Psoas muscle (tissue), 8 donors: ENCODE measurements around the gene SHC3. TPM values are rescaled to one million over a fixed set of nuclear protein-coding genes. Genes with fewer than 3 reads are reported as not detected.

Experiments
- ATAC-seq, 4 donors: fragments of 200-7000 bp; cut with Tn5 transposase; one replicate each; pipeline ENCODE4 v1.9.1; 2020; ENCODE audit warnings: moderate library complexity in 3 of 4, mild to moderate bottlenecking in 2 of 4
- DNase-seq, 2 donors: peaks; one replicate each; pipeline ENCODE4 v3.0.0-alpha.2; 2020
- H3K27ac ChIP-seq: fragments of 200-600 bp; one replicate; pipeline ENCODE4 v1.8.0; 2022
- H3K27me3 ChIP-seq, 3 donors: fragments of 200-600 bp in 1 of 3; one replicate each; pipeline versions ENCODE4 v1.6.1 to v1.8.0; 2013 to 2022; ENCODE audit warnings: low read length in 2 of 3, mild to moderate bottlenecking in 2 of 3, moderate library complexity in 1 of 3; ENCODE audit not compliant: insufficient read depth in 3 of 3
- H3K36me3 ChIP-seq, 2 donors: fragments of 200-600 bp in 1 of 2; one replicate each; pipeline versions ENCODE4 v1.6.1 to v1.8.0; 2013 to 2022; ENCODE audit warnings: low read depth in 1 of 2, mild to moderate bottlenecking in 1 of 2, moderate library complexity in 1 of 2; ENCODE audit not compliant: insufficient read depth in 1 of 2
- H3K4me1 ChIP-seq: fragments of 200-600 bp; one replicate; pipeline ENCODE4 v1.8.0; 2022
- H3K4me3 ChIP-seq: fragments of 200-600 bp; one replicate; pipeline ENCODE4 v1.8.0; 2022; ENCODE audit warnings: mild to moderate bottlenecking
- H3K9me3 ChIP-seq: fragments of 200-600 bp; one replicate; pipeline ENCODE4 v1.8.0; 2022
- CTCF ChIP-seq: fragments of 200-600 bp; IDR thresholded peaks from one replicate; pipeline ENCODE4 v1.8.0; 2022; ENCODE audit warnings: antibody characterized with exemption
- WGBS, 3 donors: extraction: QIAGEN DNeasy Blood & Tissue Kit; methylation state at CpG; one replicate each; pipeline versions ENCODE4 v1.1.6 to v1.1.7; 2013; 5-methylcytosine and 5-hydroxymethylcytosine counted together
- intact Hi-C, 2 donors: fragments of 100-400 bp; cut with DNase I; formaldehyde crosslinking; loops; one replicate each; pipeline versions ENCODE4 v1.11.0 to v1.14.2; 2022
- polyA plus RNA-seq, 3 donors: library from polyadenylated mRNA; stranded (reverse); fragments of 200-250 nt; gene quantifications; one replicate each; pipeline ENCODE4 v1.2.3, GENCODE V29; 2013
- total RNA-seq, 4 donors: library from RNA; stranded (reverse); fragmentation: NEBNext Ultra II Directional in 2 of 4; extraction: Animal tissue kit (Norgen Biotek cat#: 25700) in 2 of 4; gene quantifications; one replicate each; pipeline versions ENCODE4 v1.2.1 to v1.2.4, GENCODE V29; 2021 to 2023
- donor health status: healthy with polysubstance abuse.
- donor health status: DM: no; HTN: no; CAD: no; lungs with moderate emphysema.
- donor health status: Bipolar disorder and iron deficiency.
- donor health status: healthy.
- donor health status: DM: yes; HTN: yes; CAD: no.
- donor health status: DM: no; HTN: no; CAD: no.
- donor health status: DM: no; HTN: no; CAD: no.
- donor health status: DM: yes; HTN: yes; CAD: no.

SHC3 gene
- total and polyA plus RNA-seq, 7 donors = 0.04 to 0.71 (median 0.20) TPM

- no peak for ATAC-seq
- no peak for DNase-seq
- H3K9me3 ChIP-seq = no peaks in the 10 kb centered on the region
- TF ChIP-seq CTCF = no peak
- intact Hi-C loops = no loop called here
- H3K4me1 ChIP-seq = no peaks in the 10 kb centered on the region
- no peak overlapping the region for H3K4me3 ChIP-seq
- H3K36me3 ChIP-seq = no peaks in the 10 kb centered on the region
- WGBS, 3 donors = 92% methylated on average over 4 of the region's 4 CpGs
- no peak overlapping the region for H3K27ac ChIP-seq
- no peaks in the 10 kb centered on the region for H3K27me3 ChIP-seq
Observed at GRCh38 chr9:89224633-89225032, 46.0 kb upstream of the SHC3 start.

GRCh38 chr9:89223396-89223977 lies 44.9 kb upstream of the SHC3 start:
- 84 to 89% (median 84%) methylated on average over 5 of the region's 5 CpGs for WGBS, 3 donors
- Histone ChIP-seq H3K4me3 (no peak overlapping the region), H3K27me3 (no peaks in the 10 kb centered on the region), H3K4me1 (no peaks in the 10 kb centered on the region), H3K36me3 (no peaks in the 10 kb centered on the region), H3K9me3 (no peaks in the 10 kb centered on the region), H3K27ac (no peak overlapping the region)
- no peak for TF ChIP-seq CTCF
- intact Hi-C loops = no loop called here
- DNase-seq = no peak
- ATAC-seq = no peak

- H3K9me3 ChIP-seq = no peaks in the 10 kb centered on the region
- ATAC-seq (no peak), DNase-seq (no peak)
- H3K27ac ChIP-seq = no peak overlapping the region
- H3K4me1 ChIP-seq = no peaks in the 10 kb centered on the region
- no peak for TF ChIP-seq CTCF
- no peak overlapping the region for H3K4me3 ChIP-seq
- H3K27me3 ChIP-seq = no peaks in the 10 kb centered on the region
- H3K36me3 ChIP-seq = no peaks in the 10 kb centered on the region
- 84 to 85% (median 84%) methylated on average over 5 of the region's 5 CpGs for WGBS, 3 donors
- intact Hi-C loops = no loop called here
Observed at GRCh38 chr9:89219637-89220036, 41.0 kb upstream of the SHC3 start.

- H3K4me1 ChIP-seq = no peaks in the 10 kb centered on the region
- 57 to 65% (median 60%) methylated on average over 11 of the region's 11 CpGs for WGBS, 3 donors
- H3K9me3 ChIP-seq = no peaks in the 10 kb centered on the region
- H3K27ac ChIP-seq = no peak overlapping the region
- no peak for DNase-seq
- no peak for ATAC-seq
- no peaks in the 10 kb centered on the region for H3K27me3 ChIP-seq
- H3K4me3 ChIP-seq = no peak overlapping the region
- H3K36me3 ChIP-seq = no peaks in the 10 kb centered on the region
- TF ChIP-seq CTCF = no peak
- intact Hi-C loops = no loop called here
Observed at GRCh38 chr9:89218040-89218928, 39.7 kb upstream of the SHC3 start.
